Renal cortical epithelial cell (primary cell): ENCODE results near the gene RAB9B. TPM values are rescaled to one million over a fixed set of nuclear protein-coding genes. Genes with fewer than 3 reads are reported as not detected.
A peak's percentile ranks its signal among the peaks of the same experiment; 100 is the strongest.
"Not testable (repeated sequence)": the region's sequence is repeated elsewhere in the genome, so short reads cannot be mapped to it uniquely, and the experiment has no call there.

Source experiments
- DNase-seq: peaks from one replicate; pipeline ENCODE4 v3.0.0-alpha.2; 2011; ENCODE audit warnings: low read depth
- total RNA-seq: library from RNA; depleted of rRNA; stranded (reverse); fragments of >200 nt; gene quantifications from 2 replicates; pipeline ENCODE4 v1.2.3, GENCODE V29; 2014

The RAB9B gene
- 1.9 and 3.4 TPM in 2 replicates for total RNA-seq

DNA sequence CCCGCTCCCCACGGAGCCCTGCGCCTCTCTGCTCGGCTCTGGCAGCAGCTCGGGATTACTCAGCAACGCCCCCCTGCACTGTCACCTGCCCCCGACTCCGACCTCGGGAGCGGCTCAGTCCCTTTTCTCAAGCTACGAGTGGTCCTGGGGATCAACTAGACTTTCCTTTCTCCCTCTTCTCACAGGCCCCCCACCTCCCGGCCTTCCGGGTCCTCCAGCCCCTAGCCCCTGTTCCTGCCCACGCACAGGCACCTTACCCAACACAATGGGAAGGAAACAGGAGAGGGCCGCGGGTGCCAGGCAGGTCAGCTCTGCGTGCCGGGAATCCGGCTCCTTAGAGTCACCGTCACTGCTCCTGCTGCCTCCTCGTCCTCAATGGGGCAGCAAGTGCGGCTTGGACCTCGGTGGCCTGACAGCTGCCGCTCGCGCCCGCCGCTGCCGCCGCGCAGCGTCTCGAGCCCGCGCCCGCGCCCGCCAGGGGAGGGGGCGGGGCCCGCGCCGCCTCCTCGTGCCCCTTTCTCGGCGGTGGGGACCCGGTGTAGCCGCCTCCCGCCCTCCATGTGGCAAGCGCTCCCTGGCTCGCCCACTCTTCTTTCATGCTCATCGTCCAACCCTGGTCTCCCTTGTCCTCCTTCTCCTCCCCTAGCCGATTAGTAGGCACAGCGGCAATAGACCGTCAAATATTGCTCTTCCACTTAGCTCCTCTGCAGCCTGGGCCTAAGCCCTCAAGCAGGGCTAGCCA is at the start of gene RAB9B:
RAB9B (minus strand) TSS at position 455 of the 742 bp plus-strand sequence. CDS start 6,473 bp downstream, outside the sequence.
- peak; percentile 18 for DNase-seq

- peak; percentile 67 for DNase-seq
These were observed 47.3 kb upstream of the RAB9B start for GRCh38 chrX:103879339-103879738.

DNA sequence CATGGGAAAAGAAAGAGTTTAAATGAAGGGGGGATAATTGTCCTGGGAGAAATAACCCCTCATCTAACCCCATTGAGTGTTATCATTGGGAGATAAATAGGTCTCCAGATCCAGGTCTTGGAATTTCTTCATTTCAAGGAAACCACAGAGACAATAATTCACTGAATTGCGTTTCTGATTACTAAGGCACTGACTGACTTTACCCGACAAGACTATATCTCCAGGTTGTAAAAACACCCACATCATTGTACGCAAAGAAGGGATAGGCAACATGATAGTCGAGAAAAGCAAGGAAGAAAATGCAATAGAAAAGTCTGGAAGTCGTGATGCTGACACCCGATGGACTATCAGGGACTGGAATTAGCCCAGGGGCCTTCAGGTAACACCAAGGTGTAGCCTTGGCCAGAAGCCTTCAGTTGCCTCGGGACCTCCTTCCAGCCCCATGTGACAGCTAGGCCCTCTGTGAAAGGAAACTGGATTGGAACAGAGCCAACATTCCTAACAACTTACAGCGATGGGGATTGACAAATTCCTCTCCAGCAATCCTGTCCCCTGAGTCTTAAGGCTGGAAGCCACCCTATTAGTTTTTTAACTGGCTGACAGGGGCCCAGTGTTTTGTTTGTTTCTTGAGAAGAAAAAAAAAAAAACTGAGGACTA is 46.5 kb upstream of the RAB9B start:
- DNase-seq: peak; percentile 86

DNA sequence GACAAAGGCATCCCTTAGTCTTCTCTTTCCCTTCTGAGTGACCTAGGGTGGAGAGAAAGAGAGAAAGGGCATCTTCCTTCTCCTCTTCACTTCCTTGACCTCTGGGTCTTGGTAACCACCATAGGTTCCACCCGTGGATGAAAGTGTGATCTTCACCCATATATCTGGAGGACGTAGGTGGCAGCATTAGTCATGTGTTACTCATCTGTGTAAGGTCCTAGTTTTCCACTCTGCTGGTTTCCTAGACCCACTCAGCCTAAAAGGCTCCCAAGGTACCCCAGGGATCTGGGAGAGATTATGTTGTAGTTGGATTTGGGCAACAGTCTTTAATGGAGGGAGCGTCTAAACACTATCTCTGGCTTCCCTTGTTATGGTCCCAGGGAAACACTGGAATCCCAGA is 45.5 kb upstream of the RAB9B start:
- peak; percentile 55 for DNase-seq

DNA sequence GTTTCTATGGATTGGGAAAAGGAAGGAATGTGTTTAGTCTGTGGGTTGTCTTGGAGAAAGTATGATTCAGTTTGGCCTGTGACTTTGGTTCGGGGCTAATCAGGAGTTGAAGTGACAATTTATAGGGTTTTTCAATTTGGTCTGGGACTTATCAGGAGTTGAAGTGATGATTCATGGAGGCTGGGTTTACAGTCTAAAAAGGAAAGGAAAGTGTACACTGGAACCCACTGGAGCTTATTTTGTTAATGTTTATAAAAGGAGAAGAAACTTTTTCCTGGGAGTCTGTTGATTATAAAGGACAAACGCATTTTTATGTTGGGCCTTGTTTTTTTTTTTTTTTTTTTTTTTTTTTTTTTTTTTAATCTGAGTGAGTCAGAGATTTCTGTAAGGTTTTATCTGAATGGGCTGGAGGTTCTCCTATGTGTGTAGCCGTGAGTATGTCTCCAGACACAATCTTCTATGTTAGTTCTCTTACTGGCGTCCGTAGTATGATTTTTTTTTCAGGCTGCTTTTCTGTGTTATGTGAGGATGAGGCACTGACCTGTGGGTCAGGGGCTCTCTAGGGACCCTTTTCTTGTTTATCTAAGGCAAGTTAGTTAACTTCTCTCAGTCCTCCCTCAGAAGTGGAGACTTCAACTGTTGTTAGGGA is 33.0 kb upstream of the RAB9B start:
- peak; percentile 77 for DNase-seq

GRCh38 chrX:103864149-103864548 is 32.1 kb upstream of the RAB9B start:
- DNase-seq: no peak

- peak; percentile 74 for DNase-seq
These were observed 29.1 kb upstream of the RAB9B start for GRCh38 chrX:103861200-103861599.

- no peak for DNase-seq
These were observed 17.5 kb upstream of the RAB9B start for GRCh38 chrX:103849558-103849957.

GRCh38 chrX:103847174-103847870 is 15.3 kb upstream of the RAB9B start:
- peak; percentile 23 for DNase-seq

- no peak for DNase-seq
These were observed 14.3 kb upstream of the RAB9B start for GRCh38 chrX:103846386-103846785.

DNA sequence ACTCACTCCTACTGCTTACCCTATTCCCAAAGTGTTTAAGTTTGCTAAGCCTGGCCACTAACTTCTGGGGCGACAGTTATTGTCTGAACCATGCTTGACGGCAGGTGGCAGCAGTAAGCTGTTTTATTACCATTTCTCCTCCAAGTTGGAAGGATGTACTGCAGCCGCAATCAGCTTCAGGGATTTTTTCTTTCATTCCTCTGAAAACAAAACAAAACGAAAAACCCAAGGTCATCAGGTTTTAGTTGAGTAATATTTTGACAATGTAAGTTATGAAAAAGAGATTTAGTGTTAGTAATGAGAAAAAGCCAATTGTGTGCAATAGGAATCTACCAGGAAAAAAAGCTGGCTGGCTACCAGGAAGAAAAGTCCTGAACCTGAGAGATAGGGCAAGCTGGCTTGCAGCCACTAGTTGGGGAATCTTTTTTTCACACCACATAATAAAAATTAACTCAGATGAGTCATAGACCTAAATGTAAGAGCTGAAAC is 13.2 kb upstream of the RAB9B start:
- DNase-seq: peak; percentile 92

GRCh38 chrX:103839404-103839803 is 7.3 kb upstream of the RAB9B start:
- peak; percentile 38 for DNase-seq

DNA sequence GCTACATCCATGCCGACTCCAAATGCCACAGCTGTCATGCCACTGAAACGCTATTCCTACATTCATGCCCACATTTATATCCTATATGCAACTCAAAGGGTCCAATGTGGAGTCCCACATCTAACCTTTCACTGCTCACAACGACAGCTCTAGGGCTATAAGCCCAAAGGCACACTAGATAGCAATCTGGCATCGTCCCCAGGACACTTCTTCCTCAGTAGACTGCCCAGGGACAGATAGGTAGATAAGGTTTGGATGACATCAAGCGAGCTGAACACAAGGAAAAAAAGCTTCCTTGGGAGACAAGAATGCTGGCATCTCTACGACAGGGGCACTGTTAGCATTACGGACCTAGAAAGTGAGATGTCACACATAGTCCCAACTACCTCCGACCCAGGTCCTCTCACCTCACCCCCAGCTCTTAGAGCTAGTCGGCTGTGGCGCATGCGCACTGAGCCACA is 685 bp downstream of the RAB9B start:
- DNase-seq: no peak

GRCh38 chrX:103830848-103831247 is 1.2 kb downstream of the RAB9B start:
- no peak for DNase-seq

GRCh38 chrX:103828529-103828928 is 3.5 kb downstream of the RAB9B start:
- no peak for DNase-seq

DNA sequence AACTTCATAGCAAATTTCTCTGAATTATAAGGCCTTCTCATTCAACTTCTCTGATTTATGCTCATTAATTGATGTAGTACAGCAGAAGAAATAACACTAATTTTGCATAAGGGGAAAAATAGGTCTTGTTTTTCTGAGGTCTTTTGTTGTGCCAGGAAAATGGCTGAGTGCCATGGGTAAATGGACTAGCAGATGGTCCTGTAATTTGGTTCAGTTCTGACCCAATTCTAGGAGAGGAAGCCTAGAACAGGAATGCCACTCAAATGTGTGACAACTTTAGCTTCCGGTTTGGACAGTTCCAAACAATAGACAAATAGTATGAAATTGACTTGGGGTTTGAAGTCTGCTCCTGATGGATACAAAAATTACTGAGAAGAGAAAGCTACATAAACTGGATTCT is 6.2 kb downstream of the RAB9B start:
- no peak for DNase-seq

DNA sequence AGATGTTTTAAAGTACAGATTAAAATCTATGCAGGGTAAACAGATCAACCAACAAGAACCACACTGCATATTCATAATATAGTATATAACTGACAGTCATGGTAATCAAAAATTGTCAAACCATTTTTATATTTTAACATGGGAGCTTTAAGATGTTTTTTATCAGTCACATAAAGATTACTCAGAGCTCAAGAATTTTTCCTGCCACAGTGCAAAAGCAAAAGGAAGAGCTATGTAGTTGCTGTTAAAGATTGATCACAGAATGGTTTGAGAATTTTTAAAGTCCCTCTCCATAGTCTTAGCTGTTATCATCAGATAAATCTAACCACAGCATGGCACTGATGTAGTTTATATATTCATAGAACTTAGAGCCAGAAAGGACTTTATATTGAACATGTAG is 8.5 kb downstream of the RAB9B start:
- DNase-seq: no peak

GRCh38 chrX:103820802-103821201 is 11.3 kb downstream of the RAB9B start:
- DNase-seq: not testable (repeated sequence)

DNA sequence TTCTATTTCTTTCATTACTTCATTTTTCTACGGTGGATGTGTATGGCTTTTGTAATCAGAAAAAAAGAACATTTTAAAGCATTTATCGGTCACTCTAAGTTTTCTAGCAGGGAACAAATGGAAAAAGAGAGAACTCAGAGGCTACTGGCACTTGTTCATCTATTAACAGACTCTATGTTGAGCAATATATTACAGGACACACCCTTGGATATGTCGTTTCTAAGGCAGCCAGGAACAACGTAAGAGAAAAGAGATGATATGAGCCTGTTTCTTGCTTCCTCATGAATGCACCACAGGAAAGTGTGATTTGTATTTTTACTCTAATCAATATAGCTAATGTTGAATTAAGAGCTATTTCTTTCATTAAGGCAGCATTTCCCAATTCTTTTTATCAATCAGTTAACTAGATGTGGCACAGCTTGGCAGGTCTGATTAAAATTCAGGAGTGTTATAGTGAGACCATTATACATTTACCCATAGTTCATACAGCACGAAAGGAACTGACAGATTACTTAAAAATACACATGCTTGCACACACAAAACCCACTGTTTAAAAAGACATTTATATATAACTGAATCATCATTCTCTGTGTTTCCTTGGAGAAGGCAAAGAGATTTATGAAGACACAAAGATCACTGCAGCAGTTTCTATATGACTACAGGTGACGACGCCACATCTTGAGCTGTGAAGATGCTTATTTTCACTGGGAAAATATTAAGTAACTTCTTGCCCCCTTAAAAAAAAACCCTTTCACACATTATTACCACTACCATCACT is 13.0 kb downstream of the RAB9B start:
- DNase-seq: peak; percentile 25

GRCh38 chrX:103817502-103817901 is 14.6 kb downstream of the RAB9B start:
- DNase-seq: peak; percentile 10

- not testable (repeated sequence) for DNase-seq
These were observed 15.0 kb downstream of the RAB9B start for GRCh38 chrX:103817101-103817500.
